Suprapubic skin (tissue), 4 donors: ENCODE measurements around the gene FRAS1. TPM values are rescaled to one million over a fixed set of nuclear protein-coding genes. Genes with fewer than 3 reads are reported as not detected.
"Not testable (repeated sequence)": the region's sequence is repeated elsewhere in the genome, so short reads cannot be mapped to it uniquely, and the experiment has no call there.

Source experiments
- DNase-seq, 2 donors: peaks; one replicate each; pipeline ENCODE4 v3.0.0-alpha.2; 2019; ENCODE audit warnings: low spot score in 2 of 2
- H3K27ac ChIP-seq: fragments of 200-600 bp; sonication (generic); one replicate; pipeline ENCODE4 v1.5.1; 2019
- H3K27me3 ChIP-seq: fragments of 200-600 bp; sonication (generic); one replicate; pipeline ENCODE4 v1.5.1; 2019
- H3K36me3 ChIP-seq: fragments of 200-600 bp; sonication (generic); one replicate; pipeline ENCODE4 v1.5.1; 2019
- H3K4me1 ChIP-seq: fragments of 200-600 bp; sonication (generic); one replicate; pipeline ENCODE4 v1.5.1; 2019
- H3K4me3 ChIP-seq: fragments of 200-600 bp; sonication (generic); one replicate; pipeline ENCODE4 v1.5.1; 2019; ENCODE audit warnings: mild to moderate bottlenecking
- H3K9me3 ChIP-seq: fragments of 200-600 bp; sonication (generic); one replicate; pipeline ENCODE4 v1.5.1; 2019
- CTCF ChIP-seq, 2 donors: fragments of 200-600 bp in 1 of 2; fragments of 450-650 bp in 1 of 2; sonication (generic) in 1 of 2; IDR thresholded peaks; one replicate each; pipeline ENCODE4 v1.5.1; 2016 to 2019; ENCODE audit warnings: antibody characterized with exemption in 2 of 2, mild to moderate bottlenecking in 1 of 2, moderate library complexity in 1 of 2
- EP300 ChIP-seq: sonication (generic); formaldehyde crosslinking; IDR thresholded peaks from one replicate; pipeline ENCODE4 v1.6.1; 2017; ENCODE audit warnings: antibody characterized with exemption
- POLR2A ChIP-seq, 2 donors: fragments of 450-650 bp; IDR thresholded peaks; one replicate each; pipeline ENCODE4 v1.6.1; 2017; ENCODE audit warnings: antibody characterized with exemption in 2 of 2, mild to moderate bottlenecking in 2 of 2, moderate library complexity in 2 of 2
- POLR2AphosphoS5 ChIP-seq, 3 donors: sonication (generic); formaldehyde crosslinking; IDR thresholded peaks; one replicate each; pipeline ENCODE4 v1.6.1; 2017; ENCODE audit warnings: antibody characterized with exemption in 3 of 3
- WGBS: methylation state at CpG from one replicate; pipeline ENCODE4 v1.1.5; 2018; 5-methylcytosine and 5-hydroxymethylcytosine counted together
- total RNA-seq, 4 donors: library from RNA; depleted of rRNA; stranded (reverse); fragments of >200 nt; gene quantifications; one replicate each; pipeline ENCODE4 v1.1.0, GENCODE V29; 2016

FRAS1 gene
- total RNA-seq, 4 donors from 2014 or later = 1.4 to 24.9 (median 3.8) TPM

- H3K4me1 ChIP-seq = no peaks in the 10 kb centered on the region
- H3K27me3 ChIP-seq = no peaks in the 10 kb centered on the region
- DNase-seq = no peak
- no peak overlapping the region for H3K27ac ChIP-seq
- no peaks in the 10 kb centered on the region for H3K9me3 ChIP-seq
- WGBS = 93% methylated on average over 1 of the region's 1 CpG
- H3K36me3 ChIP-seq = no peaks in the 10 kb centered on the region
- no peak overlapping the region for H3K4me3 ChIP-seq
- TF ChIP-seq POLR2AphosphoS5 (IDR thresholded peaks at IDR 0.05) = no peak
- no peak for TF ChIP-seq CTCF (IDR thresholded peaks at IDR 0.05)
- no peak for TF ChIP-seq EP300
- no peak for TF ChIP-seq POLR2A (IDR thresholded peaks at IDR 0.05)
These were observed 18.9 kb downstream of the FRAS1 start for GRCh38 chr4:78075986-78076385.

DNA sequence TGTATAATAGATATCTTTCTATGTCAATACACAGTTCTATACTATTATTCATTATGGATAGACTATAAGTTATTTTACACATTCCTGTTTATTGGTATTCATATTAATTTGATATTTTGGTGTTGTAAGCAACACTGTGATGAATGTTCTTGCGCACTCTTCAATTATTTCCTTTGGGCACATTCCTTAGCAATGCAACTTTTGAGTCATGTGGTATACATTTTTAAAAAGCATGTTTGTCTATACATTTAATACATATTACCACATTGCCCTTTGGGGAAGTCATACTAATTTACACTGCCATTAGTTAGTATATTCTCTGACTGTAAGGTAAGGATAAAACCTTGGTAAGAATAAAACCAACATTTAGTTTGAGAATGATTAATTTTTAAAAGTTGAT lies 21.0 kb downstream of the FRAS1 start:
- Histone ChIP-seq H3K36me3 (no peaks in the 10 kb centered on the region), H3K4me3 (no peak overlapping the region), H3K27ac (no peak overlapping the region), H3K9me3 (no peaks in the 10 kb centered on the region), H3K4me1 (no peaks in the 10 kb centered on the region), H3K27me3 (no peaks in the 10 kb centered on the region)
- TF ChIP-seq EP300 (no peak), POLR2AphosphoS5 (IDR thresholded peaks at IDR 0.05) (no peak), POLR2A (IDR thresholded peaks at IDR 0.05) (no peak), CTCF (IDR thresholded peaks at IDR 0.05) (no peak)
- WGBS = 97% methylated on average over 1 of the region's 1 CpG
- no peak for DNase-seq

- H3K4me3 ChIP-seq = no peak overlapping the region
- H3K9me3 ChIP-seq = no peaks in the 10 kb centered on the region
- WGBS = 64% methylated on average over 10 of the region's 10 CpGs
- no peak overlapping the region for H3K27ac ChIP-seq
- no peaks in the 10 kb centered on the region for H3K27me3 ChIP-seq
- DNase-seq = no peak
- TF ChIP-seq CTCF (IDR thresholded peaks at IDR 0.05) = no peak
- TF ChIP-seq EP300 = no peak
- TF ChIP-seq POLR2A (IDR thresholded peaks at IDR 0.05) = no peak
- no peak for TF ChIP-seq POLR2AphosphoS5 (IDR thresholded peaks at IDR 0.05)
- no peaks in the 10 kb centered on the region for H3K36me3 ChIP-seq
- no peaks in the 10 kb centered on the region for H3K4me1 ChIP-seq
These were observed 22.8 kb downstream of the FRAS1 start for GRCh38 chr4:78079726-78080430.

GRCh38 chr4:78081541-78081940 lies 24.4 kb downstream of the FRAS1 start:
- Histone ChIP-seq H3K9me3 (no peaks in the 10 kb centered on the region), H3K4me1 (no peaks in the 10 kb centered on the region), H3K36me3 (no peaks in the 10 kb centered on the region), H3K4me3 (no peak overlapping the region), H3K27ac (no peak overlapping the region), H3K27me3 (no peaks in the 10 kb centered on the region)
- no peak for DNase-seq
- WGBS = 93% methylated on average over 2 of the region's 2 CpGs
- TF ChIP-seq POLR2AphosphoS5 (IDR thresholded peaks at IDR 0.05) (no peak), EP300 (no peak), POLR2A (IDR thresholded peaks at IDR 0.05) (no peak), CTCF (IDR thresholded peaks at IDR 0.05) (no peak)

DNA sequence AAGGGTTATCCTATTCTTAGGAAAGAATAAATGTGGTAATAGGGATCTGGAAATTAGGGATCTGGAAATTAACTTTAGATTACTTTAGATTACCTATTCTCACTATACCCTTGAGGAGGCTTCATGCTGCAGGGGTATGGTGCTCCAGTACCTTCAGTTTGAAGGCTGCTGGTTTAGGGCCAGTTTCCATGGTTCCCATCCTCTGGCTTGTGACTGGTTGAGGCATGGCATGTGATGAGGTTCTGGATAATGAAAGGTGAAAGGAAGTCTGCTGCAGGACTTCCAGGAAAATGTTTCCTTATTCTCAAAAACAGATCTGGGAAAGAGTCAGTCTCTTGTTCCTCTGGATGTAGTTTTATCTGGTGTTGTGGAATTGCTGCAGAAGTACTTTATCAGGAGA lies 25.9 kb downstream of the FRAS1 start:
- Histone ChIP-seq H3K4me3 (no peak overlapping the region), H3K36me3 (no peaks in the 10 kb centered on the region), H3K27me3 (no peaks in the 10 kb centered on the region), H3K4me1 (no peaks in the 10 kb centered on the region), H3K9me3 (no peaks in the 10 kb centered on the region), H3K27ac (no peak overlapping the region)
- no peak for TF ChIP-seq POLR2AphosphoS5 (IDR thresholded peaks at IDR 0.05)
- no peak for DNase-seq

DNA sequence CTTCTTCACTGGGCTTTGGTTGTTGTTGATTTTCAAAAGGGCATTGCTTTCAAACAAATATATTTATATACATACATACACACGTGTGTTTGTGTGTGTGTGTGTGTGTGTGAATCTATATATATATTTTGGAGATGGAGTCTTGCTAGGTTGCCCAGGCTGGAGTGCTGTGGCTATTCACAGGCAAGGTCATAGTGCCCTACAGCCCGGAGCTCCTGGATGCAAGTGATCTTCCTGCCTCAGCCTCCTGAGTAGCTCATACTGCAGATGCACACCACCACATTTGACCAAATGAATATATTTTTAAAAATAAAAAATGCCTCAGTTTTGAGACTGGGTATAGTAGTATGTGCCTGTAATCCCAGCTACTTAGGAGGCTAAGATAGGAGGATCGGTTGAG lies 34.4 kb downstream of the FRAS1 start:
- no peak for DNase-seq
- H3K27me3 ChIP-seq = no peaks in the 10 kb centered on the region
- H3K36me3 ChIP-seq = no peaks in the 10 kb centered on the region
- no peak overlapping the region for H3K4me3 ChIP-seq
- no peaks in the 10 kb centered on the region for H3K9me3 ChIP-seq
- TF ChIP-seq POLR2AphosphoS5 (IDR thresholded peaks at IDR 0.05) (no peak), CTCF (IDR thresholded peaks at IDR 0.05) (no peak), EP300 (no peak), POLR2A (IDR thresholded peaks at IDR 0.05) (no peak)
- H3K4me1 ChIP-seq = no peaks in the 10 kb centered on the region
- WGBS = 87% methylated on average over 3 of the region's 3 CpGs
- H3K27ac ChIP-seq = no peak overlapping the region

GRCh38 chr4:78092350-78092749 lies 35.2 kb downstream of the FRAS1 start:
- not testable (repeated sequence) for H3K4me3 ChIP-seq, H3K9me3 ChIP-seq, H3K27me3 ChIP-seq, H3K36me3 ChIP-seq, DNase-seq, H3K27ac ChIP-seq, H3K4me1 ChIP-seq
- WGBS = 79% methylated on average over 5 of the region's 5 CpGs
